ENCODE data around the gene IP6K3. TPM values are rescaled to one million over a fixed set of nuclear protein-coding genes. Genes with fewer than 3 reads are reported as not detected.

The IP6K3 gene
- total and polyA plus RNA-seq, 4 donors = 0.22 to 1.0 (median 0.43) TPM

DNA sequence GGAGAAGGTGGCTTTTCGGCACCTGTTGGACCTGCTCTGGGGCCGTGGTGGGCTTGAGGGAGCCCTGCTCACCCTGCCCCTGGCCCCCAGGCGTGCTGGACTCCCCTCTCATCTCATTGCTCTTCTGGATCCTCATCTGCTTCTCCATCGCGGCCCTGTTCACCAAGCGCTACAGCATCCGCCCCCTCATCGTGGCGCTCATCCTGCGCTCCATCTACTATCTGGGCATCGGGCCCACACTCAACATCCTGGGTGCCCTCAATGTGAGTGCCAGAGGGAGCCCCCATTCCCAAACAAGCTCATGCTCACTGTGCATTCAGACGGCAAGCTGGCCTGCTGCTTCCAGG is 57.6 kb downstream of the IP6K3 start:
- no peak overlapping the region for H3K4me3 ChIP-seq (ENCODE audit: low read depth, low read length)
- H3K9me3 ChIP-seq (ENCODE audit: control insufficient read depth, insufficient read depth, low read length) = no peaks in the 10 kb centered on the region
- no peaks in the 10 kb centered on the region for H3K27me3 ChIP-seq (ENCODE audit: control insufficient read depth, insufficient read depth, low read length)
- H3K36me3 ChIP-seq (ENCODE audit: control insufficient read depth, insufficient read depth, low read length) = peaks cover 67% of the 10 kb centered on the region
- DNase-seq (ENCODE audit: low read depth in 4 of 6, low spot score in 6 of 6) = no peak
- peaks cover 24% of the 10 kb centered on the region for H3K4me1 ChIP-seq (ENCODE audit: control insufficient read depth, insufficient read depth, low read length)
- no peak overlapping the region for H3K27ac ChIP-seq (ENCODE audit: low read depth, low read length)
- WGBS (ENCODE audit: insufficient coverage) = 79% methylated on average over 12 of the region's 12 CpGs

DNA sequence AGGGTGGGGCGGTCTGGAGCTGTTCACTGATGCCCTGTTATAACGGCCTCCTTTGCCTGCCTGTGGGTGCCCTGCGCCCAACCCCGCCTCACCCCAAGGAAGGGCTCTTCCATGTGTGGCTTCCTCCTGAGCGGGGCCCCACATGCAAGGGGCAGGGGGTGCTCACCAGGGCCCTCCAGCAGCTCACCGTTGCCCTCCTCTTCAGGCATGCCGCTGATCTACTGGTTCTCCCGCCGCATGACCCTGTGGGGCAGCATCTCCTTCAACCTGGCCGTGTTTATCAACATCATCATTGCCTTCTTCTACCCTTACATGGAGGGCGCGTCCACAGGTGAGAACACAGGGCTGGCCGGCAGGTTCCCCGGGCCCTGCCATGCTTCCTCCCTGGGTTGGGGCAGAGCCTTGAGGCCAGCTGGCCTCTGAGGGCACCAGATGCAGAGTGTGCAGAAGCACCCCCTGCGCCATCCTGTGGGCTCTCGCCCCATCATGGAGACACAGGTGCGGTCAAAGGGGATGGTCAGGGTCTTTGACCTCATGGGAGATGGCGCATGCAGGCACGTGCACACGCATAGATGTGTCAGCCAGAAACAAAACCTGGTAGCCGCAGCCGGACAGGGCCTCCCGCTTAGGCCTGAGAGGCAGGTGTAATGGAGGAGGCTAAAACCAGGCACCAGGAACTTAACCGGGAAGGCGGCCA is 58.1 kb downstream of the IP6K3 start:
- WGBS (ENCODE audit: insufficient coverage) = 92% methylated on average over 25 of the region's 25 CpGs
- no peak for DNase-seq (ENCODE audit: low read depth in 4 of 6, low spot score in 6 of 6)

DNA sequence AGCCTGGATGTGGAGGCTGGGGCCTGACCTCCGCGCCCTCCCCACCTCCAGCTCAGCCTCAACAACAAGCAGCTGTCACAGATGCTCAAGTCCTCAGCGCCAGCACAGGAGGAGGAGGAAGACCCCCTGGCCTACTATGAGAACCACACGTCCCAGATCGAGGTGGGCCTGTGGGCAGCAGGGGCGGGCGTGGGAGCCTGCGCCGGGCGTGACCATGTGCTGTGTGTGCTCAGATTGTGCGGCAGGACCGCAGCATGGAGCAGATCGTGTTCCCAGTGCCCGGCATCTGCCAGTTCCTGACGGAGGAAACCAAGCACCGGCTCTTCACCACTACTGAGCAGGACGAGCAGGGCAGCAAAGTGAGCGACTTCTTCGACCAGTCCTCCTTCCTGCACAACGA is 58.7 kb downstream of the IP6K3 start:
- peaks cover 22% of the 10 kb centered on the region for H3K4me1 ChIP-seq (ENCODE audit: control insufficient read depth, insufficient read depth, low read length)
- no peak overlapping the region for H3K4me3 ChIP-seq (ENCODE audit: low read depth, low read length)
- peaks cover 62% of the 10 kb centered on the region for H3K36me3 ChIP-seq (ENCODE audit: control insufficient read depth, insufficient read depth, low read length)
- H3K9me3 ChIP-seq (ENCODE audit: control insufficient read depth, insufficient read depth, low read length) = no peaks in the 10 kb centered on the region
- no peak for DNase-seq (ENCODE audit: low read depth in 4 of 6, low spot score in 6 of 6)
- no peaks in the 10 kb centered on the region for H3K27me3 ChIP-seq (ENCODE audit: control insufficient read depth, insufficient read depth, low read length)
- no peak overlapping the region for H3K27ac ChIP-seq (ENCODE audit: low read depth, low read length)
- WGBS (ENCODE audit: insufficient coverage) = 94% methylated on average over 15 of the region's 20 CpGs

More for the DNA sequence above, 58.1 kb downstream of the IP6K3 start:
- no peaks in the 10 kb centered on the region for H3K9me3 ChIP-seq (ENCODE audit: control insufficient read depth, insufficient read depth, low read length)
- H3K4me3 ChIP-seq (ENCODE audit: low read depth, low read length) = no peak overlapping the region
- no peak overlapping the region for H3K27ac ChIP-seq (ENCODE audit: low read depth, low read length)
- no peaks in the 10 kb centered on the region for H3K27me3 ChIP-seq (ENCODE audit: control insufficient read depth, insufficient read depth, low read length)
- peaks cover 68% of the 10 kb centered on the region for H3K36me3 ChIP-seq (ENCODE audit: control insufficient read depth, insufficient read depth, low read length)
- peaks cover 22% of the 10 kb centered on the region for H3K4me1 ChIP-seq (ENCODE audit: control insufficient read depth, insufficient read depth, low read length)

DNA sequence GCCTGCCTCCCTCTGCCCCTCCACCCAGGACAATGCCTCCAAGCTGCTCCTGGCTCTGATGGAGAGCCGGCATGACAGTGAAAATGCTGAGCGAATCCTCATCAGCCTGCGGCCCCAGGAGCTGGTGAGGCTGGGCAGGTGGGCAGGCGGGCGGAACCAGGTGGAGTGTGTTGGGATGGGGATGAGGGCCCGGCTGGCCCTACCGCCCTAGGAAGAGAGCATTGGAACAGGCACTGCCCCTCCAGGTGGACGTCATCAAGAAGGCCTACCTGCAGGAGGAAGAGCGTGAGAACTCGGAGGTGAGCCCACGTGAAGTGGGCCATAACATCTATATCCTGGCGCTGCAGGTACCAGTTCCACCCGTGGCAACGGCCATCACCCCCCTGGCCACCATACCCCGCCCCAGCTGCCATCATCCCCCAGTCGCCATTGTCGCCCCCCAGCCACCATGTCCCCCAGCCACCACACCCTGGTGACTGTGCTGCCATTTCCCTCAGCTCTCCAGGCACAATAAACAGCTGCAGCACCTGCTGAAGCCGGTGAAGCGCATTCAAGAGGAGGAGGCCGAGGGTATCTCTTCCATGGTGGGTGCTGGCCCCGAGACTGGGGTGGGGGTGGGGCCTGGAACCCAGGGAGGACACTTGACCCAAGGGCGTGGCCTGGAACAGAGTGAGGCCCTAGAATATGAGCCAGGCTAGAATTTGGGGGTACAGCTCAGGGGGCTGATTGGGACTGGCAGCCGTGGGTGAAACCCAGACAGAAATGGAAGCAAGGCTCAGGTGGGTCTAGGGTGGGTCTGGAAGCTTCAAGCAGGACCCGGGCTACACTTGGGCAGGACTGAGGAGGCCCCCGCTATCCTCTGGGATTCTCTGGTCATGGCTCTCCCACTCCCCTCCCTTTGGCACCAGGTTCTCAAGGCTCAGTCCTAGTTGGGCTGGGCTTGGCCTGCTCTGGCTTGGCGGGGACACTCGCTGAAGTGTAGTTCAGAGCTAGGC is 59.4 kb downstream of the IP6K3 start:
- peaks cover 18% of the 10 kb centered on the region for H3K4me1 ChIP-seq (ENCODE audit: control insufficient read depth, insufficient read depth, low read length)
- DNase-seq (ENCODE audit: low read depth in 4 of 6, low spot score in 6 of 6) = no peak
- 91% methylated on average over 20 of the region's 27 CpGs for WGBS (ENCODE audit: insufficient coverage)
- no peaks in the 10 kb centered on the region for H3K9me3 ChIP-seq (ENCODE audit: control insufficient read depth, insufficient read depth, low read length)
- no peak overlapping the region for H3K27ac ChIP-seq (ENCODE audit: low read depth, low read length)
- peaks cover 54% of the 10 kb centered on the region for H3K36me3 ChIP-seq (ENCODE audit: control insufficient read depth, insufficient read depth, low read length)
- no peaks in the 10 kb centered on the region for H3K27me3 ChIP-seq (ENCODE audit: control insufficient read depth, insufficient read depth, low read length)
- H3K4me3 ChIP-seq (ENCODE audit: low read depth, low read length) = no peak overlapping the region

DNA sequence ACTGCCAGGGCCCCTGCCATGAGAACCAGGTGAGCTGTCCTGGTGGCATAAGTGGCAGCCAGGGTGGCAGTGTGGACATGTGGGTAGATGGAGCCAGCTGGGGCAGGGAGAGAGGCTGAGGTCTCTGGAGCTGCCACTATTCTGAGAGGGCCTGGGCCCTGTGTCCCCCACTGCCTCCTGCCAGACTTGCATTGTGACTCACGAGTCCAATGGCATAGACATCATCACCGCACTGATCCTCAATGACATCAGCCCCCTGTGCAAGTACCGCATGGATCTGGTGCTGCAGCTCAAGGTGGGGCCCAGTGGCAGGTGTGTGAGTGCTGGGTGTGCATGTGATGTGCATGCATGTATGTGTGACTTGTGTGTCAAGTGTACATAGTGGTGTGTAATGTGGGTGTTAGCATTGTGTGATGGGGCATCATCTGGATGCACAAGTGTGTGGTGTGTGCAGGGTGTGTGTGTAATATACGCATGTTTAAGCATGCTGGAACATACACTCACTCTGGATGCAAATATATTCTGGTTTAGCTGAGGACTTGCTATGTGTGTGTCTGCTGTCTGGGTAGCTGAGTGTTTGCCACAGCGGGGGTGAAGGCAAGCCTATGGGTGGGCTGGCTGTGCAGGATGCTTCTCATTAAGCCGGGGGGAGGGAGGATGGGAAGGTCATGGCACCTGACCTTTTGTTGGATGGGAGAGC is 60.3 kb downstream of the IP6K3 start:
- Histone ChIP-seq H3K9me3 (ENCODE audit: control insufficient read depth, insufficient read depth, low read length) (no peaks in the 10 kb centered on the region), H3K27ac (ENCODE audit: low read depth, low read length) (no peak overlapping the region), H3K4me3 (ENCODE audit: low read depth, low read length) (no peak overlapping the region), H3K27me3 (ENCODE audit: control insufficient read depth, insufficient read depth, low read length) (no peaks in the 10 kb centered on the region), H3K36me3 (ENCODE audit: control insufficient read depth, insufficient read depth, low read length) (peaks cover 45% of the 10 kb centered on the region), H3K4me1 (ENCODE audit: control insufficient read depth, insufficient read depth, low read length) (peaks cover 18% of the 10 kb centered on the region)
- DNase-seq (ENCODE audit: low read depth in 4 of 6, low spot score in 6 of 6) = no peak
- 67% methylated on average over 6 of the region's 6 CpGs for WGBS (ENCODE audit: insufficient coverage)

DNA sequence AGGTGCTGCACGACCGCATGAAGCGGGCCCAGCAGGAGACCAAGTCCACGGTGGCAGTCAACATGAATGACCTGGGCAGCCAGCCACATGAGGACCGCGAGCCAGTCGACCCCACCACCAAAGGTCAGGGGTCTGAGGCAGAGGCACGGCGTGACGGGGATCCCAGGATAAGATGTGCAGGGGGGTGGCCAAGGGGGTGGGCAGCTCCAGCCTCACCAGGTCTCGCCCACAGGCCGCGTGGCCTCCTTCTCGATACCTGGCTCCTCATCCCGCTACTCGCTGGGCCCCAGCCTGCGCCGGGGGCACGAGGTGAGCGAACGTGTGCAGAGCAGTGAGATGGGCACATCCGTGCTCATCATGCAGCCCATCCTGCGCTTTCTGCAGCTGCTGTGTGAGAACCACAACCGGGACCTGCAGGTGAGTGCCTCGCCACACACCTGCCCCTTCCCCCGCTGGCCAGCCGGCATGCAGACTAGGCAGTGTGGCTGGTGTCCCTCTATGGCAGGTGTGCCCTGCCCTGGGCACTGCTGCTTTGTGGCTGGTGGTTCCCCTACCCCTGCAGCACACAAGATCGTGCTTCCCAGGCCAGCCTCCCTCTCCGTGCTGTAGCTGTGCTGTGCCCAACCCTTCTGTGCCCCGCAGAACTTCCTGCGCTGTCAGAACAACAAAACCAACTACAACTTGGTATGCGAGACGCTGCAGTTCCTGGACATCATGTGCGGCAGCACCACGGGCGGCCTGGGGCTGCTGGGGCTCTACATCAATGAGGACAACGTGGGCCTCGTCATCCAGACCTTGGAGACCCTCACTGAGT is 61.1 kb downstream of the IP6K3 start:
- Histone ChIP-seq H3K9me3 (ENCODE audit: control insufficient read depth, insufficient read depth, low read length) (no peaks in the 10 kb centered on the region), H3K27me3 (ENCODE audit: control insufficient read depth, insufficient read depth, low read length) (no peaks in the 10 kb centered on the region), H3K4me1 (ENCODE audit: control insufficient read depth, insufficient read depth, low read length) (peaks cover 18% of the 10 kb centered on the region), H3K27ac (ENCODE audit: low read depth, low read length) (no peak overlapping the region), H3K4me3 (ENCODE audit: low read depth, low read length) (no peak overlapping the region), H3K36me3 (ENCODE audit: control insufficient read depth, insufficient read depth, low read length) (peaks cover 38% of the 10 kb centered on the region)
- DNase-seq (ENCODE audit: low read depth in 4 of 6, low spot score in 6 of 6) = no peak
- 76% methylated on average over 38 of the region's 38 CpGs for WGBS (ENCODE audit: insufficient coverage)

DNA sequence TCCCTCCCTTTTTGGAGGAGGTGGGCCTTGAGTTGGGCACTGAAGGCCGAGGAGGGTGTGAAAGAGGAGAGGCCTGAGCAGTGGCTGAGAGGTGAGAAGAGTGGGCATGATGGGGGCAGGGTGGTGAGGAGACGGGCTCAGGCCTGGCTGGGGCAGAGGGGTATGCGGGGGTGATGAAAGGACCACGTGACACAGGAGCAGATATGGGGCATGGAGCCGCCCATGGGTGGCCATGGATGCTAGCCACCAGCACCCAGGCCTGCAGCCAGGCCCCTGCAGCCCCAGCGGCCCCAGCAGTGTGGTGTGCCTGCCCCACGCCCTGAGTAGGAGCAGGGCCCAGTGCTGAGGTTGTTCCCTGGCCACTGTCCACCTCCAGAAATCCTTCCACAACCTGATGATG is 61.7 kb downstream of the IP6K3 start:
- peaks cover 18% of the 10 kb centered on the region for H3K4me1 ChIP-seq (ENCODE audit: control insufficient read depth, insufficient read depth, low read length)
- no peaks in the 10 kb centered on the region for H3K27me3 ChIP-seq (ENCODE audit: control insufficient read depth, insufficient read depth, low read length)
- no peak overlapping the region for H3K27ac ChIP-seq (ENCODE audit: low read depth, low read length)
- no peak for DNase-seq (ENCODE audit: low read depth in 4 of 6, low spot score in 6 of 6)
- WGBS (ENCODE audit: insufficient coverage) = 95% methylated on average over 6 of the region's 7 CpGs
- no peak overlapping the region for H3K4me3 ChIP-seq (ENCODE audit: low read depth, low read length)
- peaks cover 42% of the 10 kb centered on the region for H3K36me3 ChIP-seq (ENCODE audit: control insufficient read depth, insufficient read depth, low read length)
- no peaks in the 10 kb centered on the region for H3K9me3 ChIP-seq (ENCODE audit: control insufficient read depth, insufficient read depth, low read length)

DNA sequence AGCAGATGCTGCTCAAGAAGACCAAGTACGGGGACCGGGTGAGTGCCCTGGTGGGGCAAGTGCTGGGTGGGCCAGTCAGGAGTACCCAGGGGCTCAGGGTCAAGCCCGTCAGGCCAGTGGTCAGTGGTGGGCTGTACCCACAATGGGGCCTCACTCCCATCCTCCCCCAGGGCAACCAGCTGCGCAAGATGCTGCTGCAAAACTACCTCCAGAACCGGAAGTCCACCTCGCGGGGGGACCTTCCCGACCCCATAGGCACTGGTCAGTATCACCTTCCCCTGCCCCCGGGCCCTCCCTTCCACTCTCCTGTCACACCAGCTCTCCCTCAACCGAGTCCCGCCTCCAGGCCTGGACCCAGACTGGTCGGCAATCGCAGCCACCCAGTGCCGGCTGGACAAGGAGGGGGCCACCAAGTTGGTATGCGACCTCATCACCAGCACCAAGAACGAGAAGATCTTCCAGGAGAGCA is 62.2 kb downstream of the IP6K3 start:
- H3K27ac ChIP-seq (ENCODE audit: low read depth, low read length) = no peak overlapping the region
- H3K27me3 ChIP-seq (ENCODE audit: control insufficient read depth, insufficient read depth, low read length) = no peaks in the 10 kb centered on the region
- no peaks in the 10 kb centered on the region for H3K9me3 ChIP-seq (ENCODE audit: control insufficient read depth, insufficient read depth, low read length)
- no peak for DNase-seq (ENCODE audit: low read depth in 4 of 6, low spot score in 6 of 6)
- WGBS (ENCODE audit: insufficient coverage) = 92% methylated on average over 16 of the region's 16 CpGs
- H3K36me3 ChIP-seq (ENCODE audit: control insufficient read depth, insufficient read depth, low read length) = peaks cover 42% of the 10 kb centered on the region
- H3K4me3 ChIP-seq (ENCODE audit: low read depth, low read length) = no peak overlapping the region
- H3K4me1 ChIP-seq (ENCODE audit: control insufficient read depth, insufficient read depth, low read length) = peaks cover 23% of the 10 kb centered on the region
